Neutrophil (primary cell): ENCODE data around the gene C5AR1.
"Not testable (repeated sequence)": the region's sequence is repeated elsewhere in the genome, so short reads cannot be mapped to it uniquely, and the experiment has no call there.

Source experiments
- H3K27ac ChIP-seq: fragments of 200-600 bp; sonication (generic); 2 replicates; pipeline ENCODE4 v1.5.1; 2016; ENCODE audit warnings: mild to moderate bottlenecking, moderate library complexity
- H3K27me3 ChIP-seq: fragments of 200-600 bp; sonication (generic); 2 replicates; pipeline ENCODE4 v1.6.0; 2016; ENCODE audit warnings: mild to moderate bottlenecking
- H3K36me3 ChIP-seq: fragments of 200-600 bp; sonication (generic); 2 replicates; pipeline ENCODE4 v1.5.1; 2017
- H3K4me1 ChIP-seq, 2 experiments: fragments of 200-600 bp in 1 of 2; sonication (generic) in 1 of 2; 1 replicate in 1 of 2; 2 replicates in 1 of 2; pipeline versions ENCODE4 v1.5.1 to v1.6.1; 2013 to 2016; ENCODE audit warnings: low read depth in 1 of 2, low read length in 1 of 2, mild to moderate bottlenecking in 1 of 2, moderate library complexity in 1 of 2; ENCODE audit not compliant: control insufficient read depth in 1 of 2, insufficient read depth in 1 of 2
- H3K4me3 ChIP-seq, 2 experiments: fragments of 200-600 bp in 1 of 2; sonication (generic) in 1 of 2; 1 replicate in 1 of 2; 2 replicates in 1 of 2; pipeline ENCODE4 v1.5.1; 2013 to 2016; ENCODE audit warnings: low read depth in 1 of 2, low read length in 1 of 2, mild to moderate bottlenecking in 1 of 2, moderate library complexity in 1 of 2
- H3K9me3 ChIP-seq: fragments of 200-600 bp; sonication (generic); 2 replicates; pipeline ENCODE4 v1.5.1; 2016
- CTCF ChIP-seq: fragments of 200-600 bp; sonication (generic); IDR thresholded peaks from 2 replicates; pipeline ENCODE4 v1.5.1; 2016; ENCODE audit warnings: antibody characterized with exemption

C5AR1 gene

GRCh38 chr19:47331931-47332547 lies 22.4 kb downstream of the C5AR1 start, which contains the start of gene C5AR2:
Gene C5AR2, plus strand, starts transcription at chr19:47332175. Its CDS starts 8,625 bp downstream, at chr19:47340800.
- Histone ChIP-seq H3K4me3 (peak within 1 kb of the TSS in 1 of 2 experiments; percentile 38), H3K27ac (peak within 1 kb of the TSS; percentile 97), H3K4me1 (peaks cover 59 to 65% of the 10 kb centered on the region in 2 experiments), H3K27me3 (no peaks in the 10 kb centered on the region), H3K36me3 (no peaks in the 10 kb centered on the region), H3K9me3 (no peaks in the 10 kb centered on the region)
- TF ChIP-seq CTCF, result no peak

GRCh38 chr19:47336765-47337718 lies 27.4 kb downstream of the C5AR1 start:
- Histone ChIP-seq H3K36me3 (peaks cover 33% of the 10 kb centered on the region), H3K4me1 (peaks cover 62 to 65% of the 10 kb centered on the region in 2 experiments), H3K4me3 (peak overlapping the region; percentile 86 to 89), H3K27ac (peak overlapping the region; percentile 99)
- TF ChIP-seq CTCF, result peak; percentile 83
- not testable (repeated sequence) for H3K9me3 ChIP-seq, H3K27me3 ChIP-seq

- Histone ChIP-seq H3K4me3 (peak overlapping the region; percentile 86 to 89), H3K9me3 (no peaks in the 10 kb centered on the region), H3K4me1 (peaks cover 52 to 65% of the 10 kb centered on the region in 2 experiments), H3K27ac (peak overlapping the region; percentile 99), H3K36me3 (peaks cover 55% of the 10 kb centered on the region), H3K27me3 (no peaks in the 10 kb centered on the region)
- TF ChIP-seq CTCF, result no peak
Measured at GRCh38 chr19:47339196-47339880, 29.7 kb downstream of the C5AR1 start.

- Histone ChIP-seq H3K27me3 (no peaks in the 10 kb centered on the region), H3K4me3 (no peak overlapping the region), H3K36me3 (peaks cover 66% of the 10 kb centered on the region), H3K4me1 (peaks cover 39 to 55% of the 10 kb centered on the region in 2 experiments), H3K9me3 (no peaks in the 10 kb centered on the region), H3K27ac (peak overlapping the region; percentile 99)
- no peak for TF ChIP-seq CTCF
Measured at GRCh38 chr19:47340477-47341208, 31.0 kb downstream of the C5AR1 start.

- no peak for TF ChIP-seq CTCF
- peak overlapping the region; percentile 99 for H3K27ac ChIP-seq
Measured at GRCh38 chr19:47341734-47342133, 32.1 kb downstream of the C5AR1 start.

More at GRCh38 chr19:47341734-47342133, 32.1 kb downstream of the C5AR1 start:
- Histone ChIP-seq H3K27me3 (no peaks in the 10 kb centered on the region), H3K36me3 (peaks cover 71% of the 10 kb centered on the region), H3K4me3 (peak overlapping the region in 1 of 2 experiments; percentile 14), H3K4me1 (peaks cover 35 to 55% of the 10 kb centered on the region in 2 experiments), H3K9me3 (no peaks in the 10 kb centered on the region)
